ENCODE data around the gene LBP.

The LBP gene

DNA sequence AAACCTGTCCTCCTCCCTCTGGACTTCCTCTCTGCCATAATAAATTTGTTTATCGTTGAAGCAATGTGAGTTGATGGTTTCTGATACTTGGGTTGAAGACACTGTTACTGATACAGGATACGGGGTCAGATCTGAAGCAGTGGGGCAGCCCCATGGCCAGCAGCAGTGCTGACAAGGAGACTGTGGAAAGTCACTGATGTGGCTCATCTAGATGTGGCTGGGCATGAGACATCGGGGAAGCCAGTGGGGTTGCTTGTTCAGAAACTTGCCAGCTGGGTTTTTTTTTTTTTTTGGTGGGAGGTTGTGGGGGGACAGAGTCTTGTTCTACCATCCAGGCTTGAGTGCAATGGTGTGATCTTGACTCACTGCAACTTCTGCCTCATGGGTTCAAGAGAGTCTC, 45.0 kb upstream of the LBP start:
- Histone ChIP-seq H3K36me3 (ENCODE audit: control insufficient read depth, insufficient read depth, low read length) (no peaks in the 10 kb centered on the region), H4K8ac (ENCODE audit: low read depth, low read length) (no peak overlapping the region), H3K18ac (ENCODE audit: low read length) (no peak overlapping the region), H3K9ac (ENCODE audit: low read length) (no peak overlapping the region), H3K79me2 (ENCODE audit: control insufficient read depth, insufficient read depth, low read length) (no peaks in the 10 kb centered on the region), H3K23ac (ENCODE audit: low read length) (no peak overlapping the region), H3K56ac (ENCODE audit: low read length) (no peak overlapping the region), H3K4ac (ENCODE audit: low read depth, low read length) (no peak overlapping the region), H2BK5ac (ENCODE audit: low read length) (no peak overlapping the region), H2BK120ac (ENCODE audit: low read depth, low read length) (no peak overlapping the region), H4K5ac (ENCODE audit: low read length) (no peak overlapping the region), H3K27ac (ENCODE audit: low read depth, low read length) (no peak overlapping the region), H3K4me3 (ENCODE audit: low read length) (no peak overlapping the region), H2BK15ac (replicated peaks; ENCODE audit: low read depth) (no peak overlapping the region), H2AK5ac (ENCODE audit: low read length) (no peak overlapping the region), H3K4me2 (ENCODE audit: low read length) (no peak overlapping the region), H3K4me1 (ENCODE audit: control insufficient read depth, low read depth, low read length) (peaks cover 2% of the 10 kb centered on the region), H3K79me1 (ENCODE audit: low read length) (no peaks in the 10 kb centered on the region), H3K27me3 (ENCODE audit: insufficient read depth, low read length, poor library complexity) (no peaks in the 10 kb centered on the region)
- no peak for DNase-seq
- WGBS (ENCODE audit: extremely low coverage, insufficient coverage, low lambda C conversion rate), result no CpG with 5 or more reads among the region's 3 CpGs

DNA sequence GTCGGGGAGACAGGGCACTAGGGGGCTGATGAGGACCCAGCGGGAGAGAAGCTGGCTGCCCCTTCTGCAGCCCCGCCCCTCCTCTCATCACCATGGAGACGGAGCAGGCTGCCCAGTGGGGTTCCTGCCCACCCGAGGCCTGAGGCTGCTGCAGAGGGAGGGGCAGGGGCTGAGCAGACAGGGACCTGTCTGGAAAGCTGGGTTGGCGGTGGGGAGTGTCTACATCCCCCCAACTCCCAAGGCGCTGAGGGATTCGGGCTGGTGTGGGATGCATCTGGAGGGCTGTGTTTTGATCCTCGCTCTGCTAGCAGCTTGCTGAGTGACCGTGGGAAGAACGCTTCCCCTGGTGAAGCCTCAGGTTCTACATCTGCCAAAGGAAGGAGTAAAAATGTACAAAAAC, 43.5 kb upstream of the LBP start:
- H3K4ac ChIP-seq (ENCODE audit: low read depth, low read length), result no peak overlapping the region
- WGBS (ENCODE audit: extremely low coverage, insufficient coverage, low lambda C conversion rate), result no CpG with 5 or more reads among the region's 11 CpGs
- no peak overlapping the region for H3K18ac ChIP-seq (ENCODE audit: low read length)
- H2BK120ac ChIP-seq (ENCODE audit: low read depth, low read length), result no peak overlapping the region
- no peak overlapping the region for H3K9ac ChIP-seq (ENCODE audit: low read length)
- H3K4me1 ChIP-seq (ENCODE audit: control insufficient read depth, low read depth, low read length), result peaks cover 2% of the 10 kb centered on the region
- no peak overlapping the region for H4K8ac ChIP-seq (ENCODE audit: low read depth, low read length)
- no peak overlapping the region for H3K27ac ChIP-seq (ENCODE audit: low read depth, low read length)
- H3K23ac ChIP-seq (ENCODE audit: low read length), result no peak overlapping the region
- no peaks in the 10 kb centered on the region for H3K27me3 ChIP-seq (ENCODE audit: insufficient read depth, low read length, poor library complexity)
- no peak overlapping the region for H2BK5ac ChIP-seq (ENCODE audit: low read length)
- no peaks in the 10 kb centered on the region for H3K36me3 ChIP-seq (ENCODE audit: control insufficient read depth, insufficient read depth, low read length)
- no peak for DNase-seq
- H4K5ac ChIP-seq (ENCODE audit: low read length), result no peak overlapping the region
- H3K56ac ChIP-seq (ENCODE audit: low read length), result no peak overlapping the region
- no peak overlapping the region for H3K4me2 ChIP-seq (ENCODE audit: low read length)
- H2AK5ac ChIP-seq (ENCODE audit: low read length), result no peak overlapping the region
- H3K79me1 ChIP-seq (ENCODE audit: low read length), result no peaks in the 10 kb centered on the region
- no peaks in the 10 kb centered on the region for H3K79me2 ChIP-seq (ENCODE audit: control insufficient read depth, insufficient read depth, low read length)
- no peak overlapping the region for H2BK15ac ChIP-seq (replicated peaks; ENCODE audit: low read depth)
- no peak overlapping the region for H3K4me3 ChIP-seq (ENCODE audit: low read length)

DNA sequence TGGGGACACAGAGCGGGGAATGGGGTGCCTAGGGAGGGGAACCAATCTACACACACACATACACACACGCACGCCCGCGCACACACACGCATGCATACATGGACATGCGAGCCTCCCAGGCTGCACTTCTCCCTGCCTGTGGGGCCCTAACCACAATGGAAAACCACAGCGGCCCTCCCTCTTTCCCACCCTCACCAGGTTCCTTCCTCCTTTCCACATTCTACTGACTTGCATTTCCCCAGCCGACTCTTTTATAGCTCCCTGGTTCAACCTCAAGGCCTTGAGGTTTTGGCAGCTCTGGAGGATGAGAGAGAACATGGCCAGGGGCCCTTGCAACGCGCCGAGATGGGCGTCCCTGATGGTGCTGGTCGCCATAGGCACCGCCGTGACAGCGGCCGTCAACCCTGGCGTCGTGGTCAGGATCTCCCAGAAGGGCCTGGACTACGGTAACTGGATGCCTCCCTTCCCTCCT, 42.3 kb upstream of the LBP start, which contains the start of gene BPI:
TSS of gene BPI (plus strand) at position 249 of the 472 bp plus-strand sequence. CDS start at position 317, 68 bp downstream.
- Histone ChIP-seq H2BK120ac (ENCODE audit: low read depth, low read length) (no peak within 1 kb of the TSS), H4K8ac (ENCODE audit: low read depth, low read length) (no peak within 1 kb of the TSS), H3K27ac (ENCODE audit: low read depth, low read length) (no peak within 1 kb of the TSS), H3K4me2 (ENCODE audit: low read length) (no peak within 1 kb of the TSS), H3K27me3 (ENCODE audit: insufficient read depth, low read length, poor library complexity) (no peaks in the 10 kb centered on the region), H3K4me3 (ENCODE audit: low read length) (no peak within 1 kb of the TSS), H3K23ac (ENCODE audit: low read length) (no peak within 1 kb of the TSS), H3K36me3 (ENCODE audit: control insufficient read depth, insufficient read depth, low read length) (no peaks in the 10 kb centered on the region), H2AK5ac (ENCODE audit: low read length) (no peak within 1 kb of the TSS), H3K56ac (ENCODE audit: low read length) (no peak within 1 kb of the TSS), H3K9ac (ENCODE audit: low read length) (no peak within 1 kb of the TSS), H3K79me2 (ENCODE audit: control insufficient read depth, insufficient read depth, low read length) (no peaks in the 10 kb centered on the region), H3K4ac (ENCODE audit: low read depth, low read length) (no peak within 1 kb of the TSS), H2BK15ac (replicated peaks; ENCODE audit: low read depth) (no peak within 1 kb of the TSS), H3K18ac (ENCODE audit: low read length) (no peak within 1 kb of the TSS), H3K4me1 (ENCODE audit: control insufficient read depth, low read depth, low read length) (peaks cover 2% of the 10 kb centered on the region), H4K5ac (ENCODE audit: low read length) (no peak within 1 kb of the TSS), H2BK5ac (ENCODE audit: low read length) (no peak within 1 kb of the TSS), H3K79me1 (ENCODE audit: low read length) (no peaks in the 10 kb centered on the region)
- no CpG with 5 or more reads among the region's 21 CpGs for WGBS (ENCODE audit: extremely low coverage, insufficient coverage, low lambda C conversion rate)
- no peak for DNase-seq

DNA sequence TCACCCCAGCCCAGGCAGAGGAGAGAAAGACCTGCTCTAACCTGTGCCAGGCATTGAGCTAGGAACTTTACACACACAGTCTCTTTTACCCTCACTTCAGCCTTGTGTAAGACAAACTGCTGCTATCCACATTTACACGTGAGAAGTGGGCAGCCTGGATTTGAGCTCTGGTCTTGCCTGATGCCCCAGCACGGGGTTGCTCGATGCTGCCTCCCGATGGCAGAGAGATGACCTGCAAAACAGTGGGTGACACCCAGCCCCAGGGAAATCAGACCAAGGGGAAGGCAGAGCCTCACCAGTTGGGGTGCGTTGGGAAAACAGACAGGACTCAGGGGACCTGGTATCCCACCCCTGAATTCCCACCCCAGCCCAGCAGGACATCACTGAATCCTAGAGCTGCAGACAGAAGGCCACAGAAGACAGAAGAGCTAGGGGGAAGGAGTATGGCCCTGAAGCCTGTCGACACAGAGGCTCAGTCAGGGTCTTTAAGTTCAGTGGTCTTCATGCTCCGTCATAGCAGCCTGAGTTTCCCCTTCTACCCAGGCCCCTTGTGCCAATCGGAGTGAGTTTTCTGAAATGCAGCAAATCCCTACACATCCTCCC, 41.3 kb upstream of the LBP start:
- Histone ChIP-seq H3K9ac (ENCODE audit: low read length) (no peak overlapping the region), H3K4ac (ENCODE audit: low read depth, low read length) (no peak overlapping the region), H2AK5ac (ENCODE audit: low read length) (no peak overlapping the region), H4K8ac (ENCODE audit: low read depth, low read length) (no peak overlapping the region), H3K79me2 (ENCODE audit: control insufficient read depth, insufficient read depth, low read length) (no peaks in the 10 kb centered on the region), H3K18ac (ENCODE audit: low read length) (no peak overlapping the region), H3K27ac (ENCODE audit: low read depth, low read length) (no peak overlapping the region), H4K5ac (ENCODE audit: low read length) (no peak overlapping the region), H2BK15ac (replicated peaks; ENCODE audit: low read depth) (no peak overlapping the region), H3K23ac (ENCODE audit: low read length) (no peak overlapping the region), H3K4me3 (ENCODE audit: low read length) (no peak overlapping the region), H2BK120ac (ENCODE audit: low read depth, low read length) (no peak overlapping the region), H3K36me3 (ENCODE audit: control insufficient read depth, insufficient read depth, low read length) (no peaks in the 10 kb centered on the region), H3K4me2 (ENCODE audit: low read length) (no peak overlapping the region), H3K79me1 (ENCODE audit: low read length) (no peaks in the 10 kb centered on the region), H3K56ac (ENCODE audit: low read length) (no peak overlapping the region), H3K4me1 (ENCODE audit: control insufficient read depth, low read depth, low read length) (no peaks in the 10 kb centered on the region), H3K27me3 (ENCODE audit: insufficient read depth, low read length, poor library complexity) (no peaks in the 10 kb centered on the region), H2BK5ac (ENCODE audit: low read length) (no peak overlapping the region)
- no CpG with 5 or more reads among the region's 8 CpGs for WGBS (ENCODE audit: extremely low coverage, insufficient coverage, low lambda C conversion rate)
- DNase-seq, result peak; percentile 53

DNA sequence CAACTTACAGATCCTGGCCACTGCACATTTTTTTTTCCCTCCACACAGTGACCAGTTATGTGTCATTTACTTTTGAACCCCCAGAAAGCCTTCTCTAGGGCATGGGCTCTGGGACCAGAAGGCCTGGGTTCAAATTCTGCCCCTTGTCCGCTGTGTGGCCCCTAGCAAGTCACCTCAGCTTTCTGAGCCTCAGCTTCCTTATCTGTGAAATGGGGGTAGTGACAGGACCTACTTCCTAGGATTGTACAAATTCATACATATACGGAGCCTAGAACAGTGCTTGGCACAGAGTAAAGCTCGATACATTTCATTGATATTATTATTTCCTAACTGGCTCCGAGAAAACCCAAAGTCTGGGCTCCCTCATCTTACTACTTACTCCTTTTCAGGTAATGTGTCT, 40.7 kb upstream of the LBP start:
- no CpG with 5 or more reads among the region's 4 CpGs for WGBS (ENCODE audit: extremely low coverage, insufficient coverage, low lambda C conversion rate)
- H3K4me3 ChIP-seq (ENCODE audit: low read length), result no peak overlapping the region
- H3K4me2 ChIP-seq (ENCODE audit: low read length), result no peak overlapping the region
- H3K36me3 ChIP-seq (ENCODE audit: control insufficient read depth, insufficient read depth, low read length), result no peaks in the 10 kb centered on the region
- H3K79me2 ChIP-seq (ENCODE audit: control insufficient read depth, insufficient read depth, low read length), result no peaks in the 10 kb centered on the region
- no peak overlapping the region for H4K8ac ChIP-seq (ENCODE audit: low read depth, low read length)
- H4K5ac ChIP-seq (ENCODE audit: low read length), result no peak overlapping the region
- H2BK5ac ChIP-seq (ENCODE audit: low read length), result no peak overlapping the region
- H3K9ac ChIP-seq (ENCODE audit: low read length), result no peak overlapping the region
- no peaks in the 10 kb centered on the region for H3K4me1 ChIP-seq (ENCODE audit: control insufficient read depth, low read depth, low read length)
- no peak overlapping the region for H3K23ac ChIP-seq (ENCODE audit: low read length)
- no peak overlapping the region for H2BK120ac ChIP-seq (ENCODE audit: low read depth, low read length)
- H3K56ac ChIP-seq (ENCODE audit: low read length), result no peak overlapping the region
- no peaks in the 10 kb centered on the region for H3K27me3 ChIP-seq (ENCODE audit: insufficient read depth, low read length, poor library complexity)
- H3K18ac ChIP-seq (ENCODE audit: low read length), result no peak overlapping the region
- H2AK5ac ChIP-seq (ENCODE audit: low read length), result no peak overlapping the region
- H3K27ac ChIP-seq (ENCODE audit: low read depth, low read length), result no peak overlapping the region
- no peaks in the 10 kb centered on the region for H3K79me1 ChIP-seq (ENCODE audit: low read length)
- H3K4ac ChIP-seq (ENCODE audit: low read depth, low read length), result no peak overlapping the region
- no peak overlapping the region for H2BK15ac ChIP-seq (replicated peaks; ENCODE audit: low read depth)
- DNase-seq, result no peak

DNA sequence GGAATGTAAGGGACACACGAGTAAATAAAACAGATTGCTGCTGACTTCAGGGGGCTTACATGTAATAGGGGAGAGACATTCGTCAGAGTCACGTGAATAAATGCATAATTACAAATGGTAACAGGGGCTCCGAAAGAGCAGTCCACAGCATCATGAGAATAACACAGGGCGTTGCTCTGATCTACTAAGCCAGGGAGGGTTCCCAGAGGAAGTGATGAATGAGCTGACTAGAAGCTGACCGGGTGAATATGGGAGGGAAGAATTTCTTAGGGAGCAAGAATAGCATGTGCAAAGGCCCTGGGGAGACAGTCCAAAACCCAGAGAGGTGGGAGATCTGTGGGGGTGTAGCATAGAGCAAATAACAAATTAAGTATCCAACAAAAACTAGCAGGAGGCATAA, 39.9 kb upstream of the LBP start:
- H2AK5ac ChIP-seq (ENCODE audit: low read length), result no peak overlapping the region
- H4K8ac ChIP-seq (ENCODE audit: low read depth, low read length), result no peak overlapping the region
- H3K9ac ChIP-seq (ENCODE audit: low read length), result no peak overlapping the region
- no peak overlapping the region for H2BK5ac ChIP-seq (ENCODE audit: low read length)
- no peak overlapping the region for H2BK15ac ChIP-seq (replicated peaks; ENCODE audit: low read depth)
- H3K36me3 ChIP-seq (ENCODE audit: control insufficient read depth, insufficient read depth, low read length), result no peaks in the 10 kb centered on the region
- H3K23ac ChIP-seq (ENCODE audit: low read length), result no peak overlapping the region
- DNase-seq, result no peak
- H3K27ac ChIP-seq (ENCODE audit: low read depth, low read length), result no peak overlapping the region
- H3K4me2 ChIP-seq (ENCODE audit: low read length), result no peak overlapping the region
- H2BK120ac ChIP-seq (ENCODE audit: low read depth, low read length), result no peak overlapping the region
- no peaks in the 10 kb centered on the region for H3K4me1 ChIP-seq (ENCODE audit: control insufficient read depth, low read depth, low read length)
- H3K27me3 ChIP-seq (ENCODE audit: insufficient read depth, low read length, poor library complexity), result no peaks in the 10 kb centered on the region
- H3K18ac ChIP-seq (ENCODE audit: low read length), result no peak overlapping the region
- H3K79me1 ChIP-seq (ENCODE audit: low read length), result no peaks in the 10 kb centered on the region
- H3K4ac ChIP-seq (ENCODE audit: low read depth, low read length), result no peak overlapping the region
- no peak overlapping the region for H4K5ac ChIP-seq (ENCODE audit: low read length)
- H3K79me2 ChIP-seq (ENCODE audit: control insufficient read depth, insufficient read depth, low read length), result no peaks in the 10 kb centered on the region
- H3K56ac ChIP-seq (ENCODE audit: low read length), result no peak overlapping the region
- no peak overlapping the region for H3K4me3 ChIP-seq (ENCODE audit: low read length)
- WGBS (ENCODE audit: extremely low coverage, insufficient coverage, low lambda C conversion rate), result no CpG with 5 or more reads among the region's 6 CpGs

Data from mesendoderm (in vitro differentiated cells).